ENCODE measurements around the gene CCR6. TPM values are rescaled to one million over a fixed set of nuclear protein-coding genes. Genes with fewer than 3 reads are reported as not detected.

Gene CCR6
- total RNA-seq, 1 experiment from 2014 or later, result not detected

- H3K4me3 ChIP-seq (ENCODE audit: low read length), result no peak overlapping the region
- no peak overlapping the region for H3K9ac ChIP-seq (ENCODE audit: low read length)
- no peaks in the 10 kb centered on the region for H3K36me3 ChIP-seq (ENCODE audit: insufficient read depth, low read length)
- peaks cover 7% of the 10 kb centered on the region for H3K4me1 ChIP-seq (ENCODE audit: low read length)
- no peak overlapping the region for H3K27ac ChIP-seq (ENCODE audit: low read length)
- H4K20me1 ChIP-seq (ENCODE audit: insufficient read depth, low read depth, low read length), result 0 out of 2 replicates have a peak, but pooled peaks cover 4% of the 10 kb centered on the region
- H2AFZ ChIP-seq (ENCODE audit: low read length), result no peak overlapping the region
- DNase-seq, result no peak
- no peaks in the 10 kb centered on the region for H3K9me2 ChIP-seq (replicated peaks; ENCODE audit: insufficient read depth, low read length)
- no peaks in the 10 kb centered on the region for H3K9me3 ChIP-seq (ENCODE audit: low read length)
- H3K4me2 ChIP-seq (ENCODE audit: low read depth, low read length, poor library complexity, severe bottlenecking), result no peak overlapping the region
- no peaks in the 10 kb centered on the region for H3K27me3 ChIP-seq (ENCODE audit: low read length)
- H3K79me2 ChIP-seq (ENCODE audit: low read length), result no peaks in the 10 kb centered on the region
Observed at GRCh38 chr6:167136376-167136775, 13.5 kb downstream of the CCR6 start.

GRCh38 chr6:167137081-167137480 is 14.2 kb downstream of the CCR6 start:
- no peak overlapping the region for H2AFZ ChIP-seq (ENCODE audit: low read length)
- H4K20me1 ChIP-seq (ENCODE audit: insufficient read depth, low read depth, low read length), result 0 out of 2 replicates have a peak, but pooled peaks cover 4% of the 10 kb centered on the region
- H3K27me3 ChIP-seq (ENCODE audit: low read length), result no peaks in the 10 kb centered on the region
- no peak overlapping the region for H3K9ac ChIP-seq (ENCODE audit: low read length)
- no peak overlapping the region for H3K4me3 ChIP-seq (ENCODE audit: low read length)
- H3K4me2 ChIP-seq (ENCODE audit: low read depth, low read length, poor library complexity, severe bottlenecking), result no peak overlapping the region
- no peaks in the 10 kb centered on the region for H3K9me2 ChIP-seq (replicated peaks; ENCODE audit: insufficient read depth, low read length)
- H3K36me3 ChIP-seq (ENCODE audit: insufficient read depth, low read length), result no peaks in the 10 kb centered on the region
- no peaks in the 10 kb centered on the region for H3K79me2 ChIP-seq (ENCODE audit: low read length)
- no peaks in the 10 kb centered on the region for H3K9me3 ChIP-seq (ENCODE audit: low read length)
- H3K4me1 ChIP-seq (ENCODE audit: low read length), result peaks cover 7% of the 10 kb centered on the region
- DNase-seq, result no peak
- no peak overlapping the region for H3K27ac ChIP-seq (ENCODE audit: low read length)

GRCh38 chr6:167137881-167138280 is 15.0 kb downstream of the CCR6 start:
- 0 out of 2 replicates have a peak, but pooled peaks cover 4% of the 10 kb centered on the region for H4K20me1 ChIP-seq (ENCODE audit: insufficient read depth, low read depth, low read length)
- no peaks in the 10 kb centered on the region for H3K9me2 ChIP-seq (replicated peaks; ENCODE audit: insufficient read depth, low read length)
- no peaks in the 10 kb centered on the region for H3K27me3 ChIP-seq (ENCODE audit: low read length)
- no peaks in the 10 kb centered on the region for H3K79me2 ChIP-seq (ENCODE audit: low read length)
- H3K9me3 ChIP-seq (ENCODE audit: low read length), result no peaks in the 10 kb centered on the region
- H3K36me3 ChIP-seq (ENCODE audit: insufficient read depth, low read length), result no peaks in the 10 kb centered on the region
- H3K4me3 ChIP-seq (ENCODE audit: low read length), result no peak overlapping the region
- H3K4me2 ChIP-seq (ENCODE audit: low read depth, low read length, poor library complexity, severe bottlenecking), result no peak overlapping the region
- no peak overlapping the region for H2AFZ ChIP-seq (ENCODE audit: low read length)
- no peak for DNase-seq
- H3K9ac ChIP-seq (ENCODE audit: low read length), result no peak overlapping the region
- peaks cover 7% of the 10 kb centered on the region for H3K4me1 ChIP-seq (ENCODE audit: low read length)
- H3K27ac ChIP-seq (ENCODE audit: low read length), result no peak overlapping the region

GRCh38 chr6:167139761-167140160 is 16.9 kb downstream of the CCR6 start:
- Histone ChIP-seq H3K27me3 (ENCODE audit: low read length) (0 out of 2 replicates have a peak, but pooled peaks cover 2% of the 10 kb centered on the region), H3K36me3 (ENCODE audit: insufficient read depth, low read length) (no peaks in the 10 kb centered on the region), H3K4me2 (ENCODE audit: low read depth, low read length, poor library complexity, severe bottlenecking) (no peak overlapping the region), H3K79me2 (ENCODE audit: low read length) (no peaks in the 10 kb centered on the region), H3K4me3 (ENCODE audit: low read length) (no peak overlapping the region), H3K9me2 (replicated peaks; ENCODE audit: insufficient read depth, low read length) (no peaks in the 10 kb centered on the region), H3K9ac (ENCODE audit: low read length) (no peak overlapping the region), H3K27ac (ENCODE audit: low read length) (no peak overlapping the region), H2AFZ (ENCODE audit: low read length) (no peak overlapping the region), H3K4me1 (ENCODE audit: low read length) (peaks cover 7% of the 10 kb centered on the region), H4K20me1 (ENCODE audit: insufficient read depth, low read depth, low read length) (no peaks in the 10 kb centered on the region), H3K9me3 (ENCODE audit: low read length) (no peaks in the 10 kb centered on the region)
- DNase-seq, result peak; percentile 53

GRCh38 chr6:167140589-167141474 is 17.9 kb downstream of the CCR6 start:
- Histone ChIP-seq H3K4me2 (ENCODE audit: low read depth, low read length, poor library complexity, severe bottlenecking) (no peak overlapping the region), H3K9ac (ENCODE audit: low read length) (no peak overlapping the region), H3K4me3 (ENCODE audit: low read length) (no peak overlapping the region), H3K27ac (ENCODE audit: low read length) (no peak overlapping the region), H3K9me2 (replicated peaks; ENCODE audit: insufficient read depth, low read length) (no peaks in the 10 kb centered on the region), H2AFZ (ENCODE audit: low read length) (no peak overlapping the region), H3K4me1 (ENCODE audit: low read length) (peaks cover 7% of the 10 kb centered on the region), H3K9me3 (ENCODE audit: low read length) (no peaks in the 10 kb centered on the region), H4K20me1 (ENCODE audit: insufficient read depth, low read depth, low read length) (no peaks in the 10 kb centered on the region), H3K36me3 (ENCODE audit: insufficient read depth, low read length) (no peaks in the 10 kb centered on the region), H3K79me2 (ENCODE audit: low read length) (no peaks in the 10 kb centered on the region), H3K27me3 (ENCODE audit: low read length) (0 out of 2 replicates have a peak, but pooled peaks cover 3% of the 10 kb centered on the region)
- DNase-seq, result no peak

- no peaks in the 10 kb centered on the region for H3K36me3 ChIP-seq (ENCODE audit: insufficient read depth, low read length)
- no peak overlapping the region for H3K27ac ChIP-seq (ENCODE audit: low read length)
- no peak overlapping the region for H2AFZ ChIP-seq (ENCODE audit: low read length)
- 0 out of 2 replicates have a peak, but pooled peaks cover 3% of the 10 kb centered on the region for H3K27me3 ChIP-seq (ENCODE audit: low read length)
- H3K9ac ChIP-seq (ENCODE audit: low read length), result no peak overlapping the region
- no peak overlapping the region for H3K4me2 ChIP-seq (ENCODE audit: low read depth, low read length, poor library complexity, severe bottlenecking)
- DNase-seq, result peak; percentile 66
- H3K9me2 ChIP-seq (replicated peaks; ENCODE audit: insufficient read depth, low read length), result no peaks in the 10 kb centered on the region
- H3K79me2 ChIP-seq (ENCODE audit: low read length), result no peaks in the 10 kb centered on the region
- H3K4me3 ChIP-seq (ENCODE audit: low read length), result no peak overlapping the region
- no peaks in the 10 kb centered on the region for H3K9me3 ChIP-seq (ENCODE audit: low read length)
- peaks cover 7% of the 10 kb centered on the region for H3K4me1 ChIP-seq (ENCODE audit: low read length)
- H4K20me1 ChIP-seq (ENCODE audit: insufficient read depth, low read depth, low read length), result no peaks in the 10 kb centered on the region
Observed at GRCh38 chr6:167141667-167142432, 19.0 kb downstream of the CCR6 start.

GRCh38 chr6:167142433-167142761 is 19.5 kb downstream of the CCR6 start:
- no peak overlapping the region for H2AFZ ChIP-seq (ENCODE audit: low read length)
- H3K9ac ChIP-seq (ENCODE audit: low read length), result no peak overlapping the region
- H3K4me3 ChIP-seq (ENCODE audit: low read length), result no peak overlapping the region
- 0 out of 2 replicates have a peak, but pooled peaks cover 3% of the 10 kb centered on the region for H3K27me3 ChIP-seq (ENCODE audit: low read length)
- H3K4me1 ChIP-seq (ENCODE audit: low read length), result peaks cover 7% of the 10 kb centered on the region
- no peaks in the 10 kb centered on the region for H3K36me3 ChIP-seq (ENCODE audit: insufficient read depth, low read length)
- no peaks in the 10 kb centered on the region for H4K20me1 ChIP-seq (ENCODE audit: insufficient read depth, low read depth, low read length)
- no peak overlapping the region for H3K4me2 ChIP-seq (ENCODE audit: low read depth, low read length, poor library complexity, severe bottlenecking)
- no peaks in the 10 kb centered on the region for H3K79me2 ChIP-seq (ENCODE audit: low read length)
- H3K9me2 ChIP-seq (replicated peaks; ENCODE audit: insufficient read depth, low read length), result no peaks in the 10 kb centered on the region
- H3K9me3 ChIP-seq (ENCODE audit: low read length), result no peaks in the 10 kb centered on the region
- DNase-seq, result no peak
- H3K27ac ChIP-seq (ENCODE audit: low read length), result no peak overlapping the region

- H3K36me3 ChIP-seq (ENCODE audit: insufficient read depth, low read length), result no peaks in the 10 kb centered on the region
- no peak overlapping the region for H2AFZ ChIP-seq (ENCODE audit: low read length)
- H4K20me1 ChIP-seq (ENCODE audit: insufficient read depth, low read depth, low read length), result no peaks in the 10 kb centered on the region
- H3K9ac ChIP-seq (ENCODE audit: low read length), result no peak overlapping the region
- no peaks in the 10 kb centered on the region for H3K9me3 ChIP-seq (ENCODE audit: low read length)
- no peaks in the 10 kb centered on the region for H3K79me2 ChIP-seq (ENCODE audit: low read length)
- H3K27me3 ChIP-seq (ENCODE audit: low read length), result 0 out of 2 replicates have a peak, but pooled peaks cover 3% of the 10 kb centered on the region
- H3K9me2 ChIP-seq (replicated peaks; ENCODE audit: insufficient read depth, low read length), result no peaks in the 10 kb centered on the region
- DNase-seq, result no peak
- H3K4me1 ChIP-seq (ENCODE audit: low read length), result peaks cover 7% of the 10 kb centered on the region
- H3K4me2 ChIP-seq (ENCODE audit: low read depth, low read length, poor library complexity, severe bottlenecking), result no peak overlapping the region
- H3K4me3 ChIP-seq (ENCODE audit: low read length), result no peak overlapping the region
- no peak overlapping the region for H3K27ac ChIP-seq (ENCODE audit: low read length)
Observed at GRCh38 chr6:167143041-167143440, 20.1 kb downstream of the CCR6 start.
